T-helper 17 cell (primary cell): ENCODE data around the gene DHX38. TPM values are rescaled to one million over a fixed set of nuclear protein-coding genes. Genes with fewer than 3 reads are reported as not detected.

Experiments
- ATAC-seq: fragments of 150-1000 bp; cut with Tn5 transposase; 2 replicates; pipeline ENCODE4 v1.10.0; 2021; ENCODE audit warnings: mild to moderate bottlenecking, moderate library complexity
- DNase-seq, 3 donors: peaks; one replicate each; pipeline versions ENCODE4 v3.0.0 to v3.0.0-alpha.2; 2020 to 2021
- H3K9me3 ChIP-seq: one replicate; pipeline ENCODE4 v1.7.0; 2013; ENCODE audit warnings: low read length, mild to moderate bottlenecking; ENCODE audit not compliant: control insufficient read depth, poor library complexity, severe bottlenecking
- H3K27ac Mint-ChIP-seq: one replicate; pipeline ENCODE4 v1.8.0; 2022; ENCODE audit warnings: mild to moderate bottlenecking, moderate library complexity, mixed read lengths
- H3K27me3 Mint-ChIP-seq: one replicate; pipeline ENCODE4 v1.8.0; 2022; ENCODE audit warnings: mixed read lengths
- H3K36me3 Mint-ChIP-seq: one replicate; pipeline ENCODE4 v1.8.0; 2022; ENCODE audit warnings: low read depth, mixed read lengths
- H3K4me1 Mint-ChIP-seq: one replicate; pipeline ENCODE4 v1.8.0; 2022; ENCODE audit warnings: mild to moderate bottlenecking, mixed read lengths
- H3K4me3 Mint-ChIP-seq: one replicate; pipeline ENCODE4 v1.8.0; 2022; ENCODE audit warnings: mild to moderate bottlenecking, moderate library complexity, mixed read lengths
- total RNA-seq, 4 donors: library from RNA in 2 of 4; stranded (reverse) in 2 of 4; gene quantifications; one replicate each; pipeline ENCODE4 v1.2.3 and lab custom pipeline; 2022 to 2026

The DHX38 gene
- total RNA-seq, 2 donors from 2014 or later, result 93.5 to 122 TPM

DNA sequence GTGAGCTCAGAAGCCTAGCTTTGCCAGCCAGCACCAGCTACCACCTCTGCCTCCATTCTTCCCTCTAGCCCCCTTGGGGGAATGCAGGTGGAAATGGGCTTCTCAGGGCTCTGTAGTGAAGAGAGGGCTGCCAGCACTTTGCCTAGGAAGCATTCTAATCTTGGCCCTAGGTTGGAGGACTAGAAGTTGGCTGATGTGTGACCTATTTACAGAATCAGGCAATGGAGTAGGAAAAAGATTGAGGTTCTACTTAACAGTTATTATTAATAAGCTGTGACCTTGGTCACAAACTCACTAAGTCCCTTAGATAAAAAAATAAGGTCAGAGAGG lies 19.9 kb downstream of the DHX38 start:
- ATAC-seq (no peak), DNase-seq (no peak)
- peaks cover 5% of the 10 kb centered on the region for H3K36me3 Mint-ChIP-seq
- H3K9me3 ChIP-seq, result no peaks in the 10 kb centered on the region
- no peak overlapping the region for H3K27ac Mint-ChIP-seq
- H3K4me3 Mint-ChIP-seq, result no peak overlapping the region
- H3K4me1 Mint-ChIP-seq, result no peaks in the 10 kb centered on the region
- H3K27me3 Mint-ChIP-seq, result no peaks in the 10 kb centered on the region

- H3K4me1 Mint-ChIP-seq, result peaks cover 4% of the 10 kb centered on the region
- ATAC-seq (no peak), DNase-seq (no peak)
- no peak overlapping the region for H3K4me3 Mint-ChIP-seq
- no peaks in the 10 kb centered on the region for H3K36me3 Mint-ChIP-seq
- H3K27me3 Mint-ChIP-seq, result no peaks in the 10 kb centered on the region
- H3K27ac Mint-ChIP-seq, result peak overlapping the region; percentile 61
- H3K9me3 ChIP-seq, result no peaks in the 10 kb centered on the region
These were observed 26.4 kb downstream of the DHX38 start for GRCh38 chr16:72120026-72120425.

- no peaks in the 10 kb centered on the region for H3K27me3 Mint-ChIP-seq
- peaks cover 6% of the 10 kb centered on the region for H3K4me1 Mint-ChIP-seq
These were observed 28.7 kb downstream of the DHX38 start for GRCh38 chr16:72122308-72122707.

DNA sequence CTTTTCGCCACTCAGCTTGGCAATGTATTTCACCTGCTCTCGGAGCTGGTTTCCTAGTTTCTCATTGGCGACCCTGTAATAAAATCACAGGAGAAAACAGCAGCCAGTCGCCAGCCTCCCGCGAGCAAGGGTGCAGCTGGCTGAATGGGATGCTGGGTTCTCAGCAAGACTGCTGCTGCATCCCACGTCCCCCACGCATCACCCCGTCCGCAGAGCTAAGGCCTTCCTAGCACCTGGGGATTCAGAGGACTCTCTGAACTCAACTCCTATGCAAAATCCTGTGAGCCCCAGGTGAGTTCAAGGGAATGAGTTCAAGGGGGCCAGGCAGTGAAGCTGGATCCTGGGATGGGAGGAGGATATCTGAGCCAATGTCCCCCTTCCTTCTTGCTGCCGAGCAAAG lies 29.3 kb downstream of the DHX38 start:
- peaks cover 6% of the 10 kb centered on the region for H3K4me1 Mint-ChIP-seq
- H3K27me3 Mint-ChIP-seq, result no peaks in the 10 kb centered on the region
- ATAC-seq, result no peak

More at GRCh38 chr16:72122308-72122707, 28.7 kb downstream of the DHX38 start:
- no peaks in the 10 kb centered on the region for H3K9me3 ChIP-seq
- Mint-ChIP-seq H3K36me3 (no peaks in the 10 kb centered on the region), H3K4me3 (no peak overlapping the region), H3K27ac (no peak overlapping the region)
- ATAC-seq, result no peak
- DNase-seq, result no peak

GRCh38 chr16:72123426-72123825 lies 29.8 kb downstream of the DHX38 start:
- no peak for ATAC-seq
- no peak for DNase-seq
- H3K27ac Mint-ChIP-seq, result no peak overlapping the region
- H3K4me3 Mint-ChIP-seq, result no peak overlapping the region
- no peaks in the 10 kb centered on the region for H3K36me3 Mint-ChIP-seq
- no peaks in the 10 kb centered on the region for H3K27me3 Mint-ChIP-seq
- no peaks in the 10 kb centered on the region for H3K9me3 ChIP-seq
- peaks cover 6% of the 10 kb centered on the region for H3K4me1 Mint-ChIP-seq

More for the DNA sequence above, 29.3 kb downstream of the DHX38 start:
- DNase-seq, result no peak
- Mint-ChIP-seq H3K36me3 (no peaks in the 10 kb centered on the region), H3K4me3 (no peak overlapping the region), H3K27ac (no peak overlapping the region)
- H3K9me3 ChIP-seq, result no peaks in the 10 kb centered on the region

DNA sequence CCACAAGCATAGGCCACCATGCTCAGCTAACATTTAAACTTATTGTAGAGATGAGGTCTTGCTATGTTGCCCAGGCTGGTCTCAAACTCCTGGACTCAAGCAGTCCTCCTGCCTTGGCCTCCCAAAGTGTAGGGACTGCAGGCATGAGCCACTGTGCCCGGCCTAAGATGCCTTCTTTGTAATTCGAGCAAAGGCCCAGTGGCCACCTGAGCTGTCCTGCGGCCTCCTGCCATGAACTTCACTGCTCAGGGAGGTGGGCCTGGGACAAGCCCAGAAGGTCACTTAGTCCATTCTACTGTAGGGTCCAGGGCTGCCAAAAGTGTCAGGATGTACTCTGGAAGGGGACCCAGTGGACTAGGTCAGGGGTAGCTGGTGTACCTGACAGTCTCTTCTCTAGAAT lies 30.5 kb downstream of the DHX38 start:
- Mint-ChIP-seq H3K27me3 (no peaks in the 10 kb centered on the region), H3K4me3 (no peak overlapping the region), H3K4me1 (peaks cover 6% of the 10 kb centered on the region), H3K36me3 (peaks cover 2% of the 10 kb centered on the region), H3K27ac (no peak overlapping the region)
- no peaks in the 10 kb centered on the region for H3K9me3 ChIP-seq
- no peak for ATAC-seq
- no peak for DNase-seq

DNA sequence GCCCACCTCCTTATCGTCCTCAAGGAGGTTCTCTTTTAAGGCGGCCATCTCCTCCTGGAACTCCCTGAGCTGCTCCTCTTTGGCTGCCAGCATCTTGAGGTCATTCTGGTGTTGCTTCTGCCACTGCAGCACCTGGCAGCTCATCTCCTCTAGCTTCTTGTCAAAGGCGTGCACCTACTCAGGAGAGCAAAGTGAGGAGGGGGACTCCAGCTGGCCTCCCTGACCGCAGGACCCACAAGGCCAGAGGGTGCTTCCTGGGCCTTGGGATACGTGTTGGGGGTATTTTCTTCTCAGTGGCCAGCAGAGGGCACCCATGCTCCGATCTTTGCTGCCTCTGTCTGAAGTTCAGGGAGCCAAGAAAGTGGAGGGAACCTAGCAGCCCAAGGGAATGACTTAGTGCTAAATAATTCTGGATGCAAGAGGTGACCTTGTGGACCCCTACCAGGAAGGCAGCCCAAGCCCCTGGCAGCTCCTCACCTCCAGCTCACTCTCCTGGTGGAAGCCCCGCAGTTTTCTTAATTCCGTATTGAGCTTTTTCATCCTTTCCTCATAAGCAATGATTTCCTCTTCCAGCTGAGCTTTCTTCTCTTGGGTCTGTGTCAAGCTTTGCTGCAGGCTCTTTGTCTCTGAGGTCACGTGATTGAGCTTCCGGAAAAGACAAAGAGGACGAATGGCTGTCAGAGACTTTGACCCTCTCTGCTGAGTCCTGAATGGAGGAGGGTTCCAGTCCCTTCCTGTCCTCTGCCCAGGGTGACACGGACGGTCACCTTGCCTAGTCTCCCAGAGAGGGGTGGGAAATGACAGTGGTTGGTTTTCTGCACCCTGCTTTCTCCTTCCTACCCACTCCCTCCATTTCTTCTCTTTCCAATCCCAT lies 31.4 kb downstream of the DHX38 start:
- peaks cover 2% of the 10 kb centered on the region for H3K36me3 Mint-ChIP-seq
- peak; percentile 57 for ATAC-seq
- no peak overlapping the region for H3K27ac Mint-ChIP-seq
- peak; percentile 30 to 43 (median 37) for DNase-seq
- H3K4me3 Mint-ChIP-seq, result no peak overlapping the region
- peaks cover 4% of the 10 kb centered on the region for H3K4me1 Mint-ChIP-seq
- no peaks in the 10 kb centered on the region for H3K9me3 ChIP-seq
- H3K27me3 Mint-ChIP-seq, result no peaks in the 10 kb centered on the region

GRCh38 chr16:72125635-72126428 lies 32.2 kb downstream of the DHX38 start:
- no peaks in the 10 kb centered on the region for H3K9me3 ChIP-seq
- no peak overlapping the region for H3K4me3 Mint-ChIP-seq

GRCh38 chr16:72126429-72126765 lies 32.8 kb downstream of the DHX38 start:
- H3K27me3 Mint-ChIP-seq, result peaks cover 9% of the 10 kb centered on the region
- no peak overlapping the region for H3K4me3 Mint-ChIP-seq
- H3K4me1 Mint-ChIP-seq, result peaks cover 8% of the 10 kb centered on the region
- no peak for DNase-seq
- peaks cover 2% of the 10 kb centered on the region for H3K36me3 Mint-ChIP-seq
- no peaks in the 10 kb centered on the region for H3K9me3 ChIP-seq
- ATAC-seq, result no peak
- no peak overlapping the region for H3K27ac Mint-ChIP-seq

More at GRCh38 chr16:72125635-72126428, 32.2 kb downstream of the DHX38 start:
- Mint-ChIP-seq H3K27me3 (peaks cover 3% of the 10 kb centered on the region), H3K27ac (no peak overlapping the region), H3K4me1 (peaks cover 6% of the 10 kb centered on the region), H3K36me3 (peaks cover 2% of the 10 kb centered on the region)
- no peak for DNase-seq
- no peak for ATAC-seq

DNA sequence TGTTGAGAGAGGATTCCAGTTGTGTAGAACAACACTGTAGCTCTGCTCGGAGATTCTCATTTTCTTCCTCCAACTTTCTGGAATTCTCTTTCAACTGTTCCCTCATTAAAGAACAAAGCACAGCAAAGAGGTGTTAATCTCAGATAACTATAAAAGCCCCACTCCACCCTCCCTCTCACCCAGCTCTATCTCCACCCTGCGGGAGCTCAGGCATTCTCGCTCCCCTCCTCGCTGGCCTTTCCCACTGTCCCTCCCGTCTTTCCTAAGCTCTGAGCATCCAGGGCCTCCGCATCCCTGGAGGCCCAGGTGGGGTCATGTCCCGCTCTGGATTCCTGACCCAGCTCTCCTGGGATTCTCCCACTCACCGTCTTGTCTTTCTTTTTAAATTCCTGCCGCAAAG lies 35.1 kb downstream of the DHX38 start:
- peaks cover 8% of the 10 kb centered on the region for H3K4me1 Mint-ChIP-seq
- peaks cover 2% of the 10 kb centered on the region for H3K36me3 Mint-ChIP-seq
- ATAC-seq, result no peak
- peaks cover 10% of the 10 kb centered on the region for H3K27me3 Mint-ChIP-seq
- H3K4me3 Mint-ChIP-seq, result no peak overlapping the region
- no peaks in the 10 kb centered on the region for H3K9me3 ChIP-seq
- no peak for DNase-seq
- peak overlapping the region; percentile 56 for H3K27ac Mint-ChIP-seq

- no peak for ATAC-seq
- DNase-seq, result no peak
- Mint-ChIP-seq H3K27ac (no peak overlapping the region), H3K27me3 (peaks cover 10% of the 10 kb centered on the region), H3K36me3 (peaks cover 2% of the 10 kb centered on the region), H3K4me3 (no peak overlapping the region), H3K4me1 (peaks cover 5% of the 10 kb centered on the region)
- no peaks in the 10 kb centered on the region for H3K9me3 ChIP-seq
These were observed 36.5 kb downstream of the DHX38 start for GRCh38 chr16:72129976-72130656.

DNA sequence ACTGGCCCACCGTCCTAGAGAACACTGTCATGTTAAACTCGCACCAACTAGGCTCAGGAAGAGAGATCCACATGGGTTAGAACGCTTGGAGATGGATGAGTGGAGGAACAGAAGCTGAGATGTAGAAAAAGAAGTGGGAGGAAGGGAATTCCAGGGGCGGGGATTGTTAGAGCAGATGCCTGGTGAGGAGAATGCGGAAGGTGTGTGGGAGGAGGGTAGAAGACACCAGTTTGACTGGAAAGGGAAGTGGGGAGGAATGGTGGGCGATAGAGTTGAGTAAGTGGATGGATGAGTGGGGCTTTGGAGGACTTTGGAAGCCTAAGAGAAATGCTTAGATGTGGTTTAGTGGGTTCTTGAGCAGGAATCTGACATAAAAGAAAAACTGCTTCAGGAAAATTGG lies 37.4 kb downstream of the DHX38 start:
- ATAC-seq (no peak), DNase-seq (no peak)
- peaks cover 4% of the 10 kb centered on the region for H3K4me1 Mint-ChIP-seq
- H3K4me3 Mint-ChIP-seq, result no peak overlapping the region
- no peaks in the 10 kb centered on the region for H3K9me3 ChIP-seq
- peaks cover 2% of the 10 kb centered on the region for H3K36me3 Mint-ChIP-seq
- H3K27me3 Mint-ChIP-seq, result peaks cover 10% of the 10 kb centered on the region
- H3K27ac Mint-ChIP-seq, result no peak overlapping the region

- Mint-ChIP-seq H3K27me3 (peaks cover 17% of the 10 kb centered on the region), H3K4me1 (peaks cover 4% of the 10 kb centered on the region), H3K36me3 (peaks cover 2% of the 10 kb centered on the region), H3K4me3 (no peak overlapping the region), H3K27ac (no peak overlapping the region)
- DNase-seq (no peak), ATAC-seq (no peak)
- H3K9me3 ChIP-seq, result no peaks in the 10 kb centered on the region
These were observed 39.1 kb downstream of the DHX38 start for GRCh38 chr16:72132726-72133125.
